Keratinocyte (primary cell): ENCODE data around the gene STAG1. TPM values are rescaled to one million over a fixed set of nuclear protein-coding genes. Genes with fewer than 3 reads are reported as not detected.
"Not testable (repeated sequence)": the region's sequence is repeated elsewhere in the genome, so short reads cannot be mapped to it uniquely, and the experiment has no call there.

Experiments used
- DNase-seq: peaks from one replicate; pipeline ENCODE4 v3.0.0-alpha.2; 2011; ENCODE audit warnings: low read depth, missing footprints, low spot score
- FAIRE-seq: peaks from 2 replicates; lab custom pipeline; 2011; peaks lifted over from hg19 to GRCh38; lab: Jason Lieb, UNC
- H2AFZ ChIP-seq: 2 replicates; pipeline ENCODE4 v1.6.0; 2012; ENCODE audit warnings: low read length, control low read depth, inconsistent platforms; ENCODE audit not compliant: control insufficient read depth
- H3K27ac ChIP-seq: 2 replicates; pipeline ENCODE4 v1.5.1; 2011; ENCODE audit warnings: low read length; ENCODE audit not compliant: control insufficient read depth, insufficient read depth
- H3K27me3 ChIP-seq: 3 replicates; pipeline ENCODE4 v1.6.0; 2011; ENCODE audit warnings: low read length; ENCODE audit not compliant: control insufficient read depth, insufficient read depth; ENCODE audit errors: extremely low read depth
- H3K36me3 ChIP-seq, 2 experiments: 2 replicates in 1 of 2; 3 replicates in 1 of 2; pipeline ENCODE4 v1.5.1; 2011; ENCODE audit warnings: low read length in 2 of 2, mild to moderate bottlenecking in 1 of 2; ENCODE audit not compliant: control insufficient read depth in 2 of 2, insufficient read depth in 2 of 2; ENCODE audit errors: extremely low read depth in 1 of 2
- H3K4me1 ChIP-seq: 3 replicates; pipeline ENCODE4 v1.5.1; 2011; ENCODE audit warnings: low read length; ENCODE audit not compliant: control insufficient read depth, insufficient read depth; ENCODE audit errors: extremely low read depth
- H3K4me2 ChIP-seq: 3 replicates; pipeline ENCODE4 v1.6.0; 2011; ENCODE audit warnings: low read depth, low read length; ENCODE audit not compliant: control insufficient read depth, insufficient read depth; ENCODE audit errors: extremely low read depth
- H3K4me3 ChIP-seq, 3 experiments: fragments of 200-600 bp in 1 of 3; sonication (generic) in 1 of 3; 2 replicates in 2 of 3; 3 replicates in 1 of 3; pipeline ENCODE4 v1.5.1; 2011 to 2016; ENCODE audit warnings: low read length in 3 of 3, mild to moderate bottlenecking in 3 of 3, control low read depth in 2 of 3, inconsistent platforms in 1 of 3, low read depth in 1 of 3, mixed read lengths in 1 of 3, mixed run types in 1 of 3, moderate library complexity in 1 of 3; ENCODE audit not compliant: control insufficient read depth in 2 of 3, insufficient read depth in 2 of 3; ENCODE audit errors: extremely low read depth in 1 of 3
- H3K79me2 ChIP-seq: 2 replicates; pipeline ENCODE4 v1.6.0; 2012; ENCODE audit warnings: low read length; ENCODE audit not compliant: control insufficient read depth, insufficient read depth
- H3K9ac ChIP-seq: 3 replicates; pipeline ENCODE4 v1.6.0; 2011; ENCODE audit warnings: low read length; ENCODE audit not compliant: control insufficient read depth, insufficient read depth; ENCODE audit errors: extremely low read depth
- H3K9me1 ChIP-seq: 3 replicates; pipeline ENCODE4 v1.6.0; 2011; ENCODE audit warnings: low read length; ENCODE audit not compliant: control insufficient read depth, insufficient read depth; ENCODE audit errors: extremely low read depth
- H3K9me3 ChIP-seq: 2 replicates; pipeline ENCODE4 v1.5.1; 2012; ENCODE audit warnings: low read depth, low read length; ENCODE audit not compliant: control insufficient read depth
- H4K20me1 ChIP-seq: 3 replicates; pipeline ENCODE4 v1.6.0; 2011; ENCODE audit warnings: low read length; ENCODE audit not compliant: control insufficient read depth, insufficient read depth; ENCODE audit errors: extremely low read depth
- CTCF ChIP-seq, 3 experiments: IDR thresholded peaks in 1 of 3; conservative IDR thresholded peaks in 1 of 3; optimal IDR thresholded peaks in 1 of 3; 2 replicates in 2 of 3; 3 replicates in 1 of 3; pipeline versions ENCODE3 to v1.5.1; 2011; ENCODE audit warnings: low read length in 3 of 3, mild to moderate bottlenecking in 3 of 3, moderate library complexity in 2 of 3, control low read depth in 1 of 3, inconsistent platforms in 1 of 3; ENCODE audit not compliant: insufficient read depth in 2 of 3; ENCODE audit errors: extremely low read depth in 1 of 3
- EZH2 ChIP-seq: IDR thresholded peaks from one replicate; pipeline ENCODE4 v1.6.1; 2012; ENCODE audit warnings: inconsistent platforms, mild to moderate bottlenecking, low read length, moderate library complexity
- dilution Hi-C: fragments of 300-500 bp; cut with MboI; formaldehyde crosslinking; loops from one replicate; pipeline ENCODE4 v1.7.0; 2020; ENCODE audit warnings: low sequenced_read_pairs; ENCODE audit not compliant: extremely low pct_ligation_motif_present
- polyA plus RNA-seq, 5 experiments: library from polyadenylated mRNA; depleted of rRNA in 3 of 5; stranded (reverse) in 3 of 5; stranded (forward) in 1 of 5; unstranded in 1 of 5; fragments of >200 nt; gene quantifications; 1 replicate in 1 of 5; 2 replicates in 3 of 5; 3 replicates in 1 of 5; pipeline versions ENCODE4 v1.2.1 to v1.2.3, GENCODE V29; 2011 to 2012; ENCODE audit warnings: missing spikeins in 2 of 5, low read depth in 1 of 5, low replicate concordance in 1 of 5

The STAG1 gene
- polyA plus RNA-seq, 1 donor (not counting 4 experiments of a cell fraction or from before 2014, with no cell fraction given), result 11.8 TPM

- Histone ChIP-seq H3K9me1 (no peaks in the 10 kb centered on the region), H3K79me2 (no peaks in the 10 kb centered on the region), H3K4me2 (no peak overlapping the region), H3K4me3 (no peak overlapping the region), H2AFZ (no peak overlapping the region), H3K27me3 (no peaks in the 10 kb centered on the region), H3K9ac (no peak overlapping the region), H3K9me3 (no peaks in the 10 kb centered on the region), H3K4me1 (no peaks in the 10 kb centered on the region), H4K20me1 (no peaks in the 10 kb centered on the region), H3K27ac (no peak overlapping the region), H3K36me3 (no peaks in the 10 kb centered on the region)
- TF ChIP-seq EZH2 (no peak), CTCF (optimal IDR thresholded peaks at IDR 0.05 in 1 of 3, IDR thresholded peaks at IDR 0.05 in 1 of 3, conservative IDR thresholded peaks at IDR 0.05 in 1 of 3; ENCODE audit: extremely low read depth in 1 of 3, insufficient read depth in 2 of 3, low read length in 3 of 3) (no peak)
- DNase-seq (no peak), FAIRE-seq (no peak)
- dilution Hi-C loops, result no loop called here
These were observed 266.4 kb downstream of the STAG1 start for GRCh38 chr3:136485777-136486176.

- no peak overlapping the region for H3K4me2 ChIP-seq
- H3K27ac ChIP-seq, result no peak overlapping the region
These were observed 275.9 kb downstream of the STAG1 start for GRCh38 chr3:136476280-136476679.

GRCh38 chr3:136474876-136475275, 277.3 kb downstream of the STAG1 start:
- H3K4me3 ChIP-seq, H3K4me2 ChIP-seq, H3K4me1 ChIP-seq, H3K9me1 ChIP-seq, H3K36me3 ChIP-seq, H3K9me3 ChIP-seq, FAIRE-seq, DNase-seq, H3K27ac ChIP-seq, dilution Hi-C loops, H2AFZ ChIP-seq, H3K79me2 ChIP-seq, H4K20me1 ChIP-seq, H3K9ac ChIP-seq, H3K27me3 ChIP-seq: not testable (repeated sequence)

More at GRCh38 chr3:136476280-136476679, 275.9 kb downstream of the STAG1 start:
- H3K4me3 ChIP-seq, result no peak overlapping the region
- H3K27me3 ChIP-seq, result no peaks in the 10 kb centered on the region
- peaks cover 0 to 3% of the 10 kb centered on the region in 2 experiments for H3K36me3 ChIP-seq
- H3K9me3 ChIP-seq, result no peaks in the 10 kb centered on the region
- FAIRE-seq (no peak), DNase-seq (no peak)
- TF ChIP-seq EZH2 (no peak), CTCF (optimal IDR thresholded peaks at IDR 0.05 in 1 of 3, IDR thresholded peaks at IDR 0.05 in 1 of 3, conservative IDR thresholded peaks at IDR 0.05 in 1 of 3; ENCODE audit: extremely low read depth in 1 of 3, insufficient read depth in 2 of 3, low read length in 3 of 3) (no peak)
- no peaks in the 10 kb centered on the region for H3K9me1 ChIP-seq
- dilution Hi-C loops, result no loop called here
- H3K4me1 ChIP-seq, result no peaks in the 10 kb centered on the region
- no peaks in the 10 kb centered on the region for H3K79me2 ChIP-seq
- H2AFZ ChIP-seq, result no peak overlapping the region
- no peak overlapping the region for H3K9ac ChIP-seq
- no peaks in the 10 kb centered on the region for H4K20me1 ChIP-seq
